ENCODE data around the gene MAP3K12. TPM values are rescaled to one million over a fixed set of nuclear protein-coding genes. Genes with fewer than 3 reads are reported as not detected.

MAP3K12 gene
- total RNA-seq, 1 donor from 2014 or later = 31.6 TPM

GRCh38 chr12:53506881-53507602 is 7.8 kb upstream of the MAP3K12 start, which contains the start of gene NPFF:
Gene NPFF (minus strand): TSS chr12:53507484. CDS start chr12:53507474, 10 bp downstream.
- TF ChIP-seq CTCF (conservative IDR thresholded peaks at IDR 0.05) = no peak
- Mint-ChIP-seq H3K27me3 (no peaks in the 10 kb centered on the region), H3K36me3 (no peaks in the 10 kb centered on the region), H3K4me1 (ENCODE audit: unreplicated experiment) (peaks cover 6% of the 10 kb centered on the region), H3K27ac (no peak within 1 kb of the TSS), H3K4me3 (no peak within 1 kb of the TSS), H3K9me3 (no peaks in the 10 kb centered on the region)
- no peak for DNase-seq (ENCODE audit: extremely low spot score, unreplicated experiment)

- no peak overlapping the region for H3K27ac Mint-ChIP-seq
- peaks cover 11% of the 10 kb centered on the region for H3K4me1 Mint-ChIP-seq (ENCODE audit: unreplicated experiment)
- no peak overlapping the region for H3K4me3 Mint-ChIP-seq
- no peak for DNase-seq (ENCODE audit: extremely low spot score, unreplicated experiment)
- H3K36me3 Mint-ChIP-seq = no peaks in the 10 kb centered on the region
- H3K27me3 Mint-ChIP-seq = no peaks in the 10 kb centered on the region
- no peaks in the 10 kb centered on the region for H3K9me3 Mint-ChIP-seq
- TF ChIP-seq CTCF (conservative IDR thresholded peaks at IDR 0.05) = no peak
Measured at GRCh38 chr12:53506450-53506785, 7.2 kb upstream of the MAP3K12 start.

- peak overlapping the region; percentile 48 for H3K27ac Mint-ChIP-seq
- TF ChIP-seq CTCF (conservative IDR thresholded peaks at IDR 0.05) = no peak
- H3K9me3 Mint-ChIP-seq = no peaks in the 10 kb centered on the region
- no peaks in the 10 kb centered on the region for H3K27me3 Mint-ChIP-seq
- H3K4me3 Mint-ChIP-seq = no peak overlapping the region
- peaks cover 11% of the 10 kb centered on the region for H3K4me1 Mint-ChIP-seq (ENCODE audit: unreplicated experiment)
- no peak for DNase-seq (ENCODE audit: extremely low spot score, unreplicated experiment)
- no peaks in the 10 kb centered on the region for H3K36me3 Mint-ChIP-seq
Measured at GRCh38 chr12:53505555-53506449, 6.5 kb upstream of the MAP3K12 start.

- no peak overlapping the region for H3K4me3 Mint-ChIP-seq
- peaks cover 13% of the 10 kb centered on the region for H3K4me1 Mint-ChIP-seq (ENCODE audit: unreplicated experiment)
- peak overlapping the region; percentile 74 for H3K27ac Mint-ChIP-seq
- no peaks in the 10 kb centered on the region for H3K36me3 Mint-ChIP-seq
- no peak for TF ChIP-seq CTCF (conservative IDR thresholded peaks at IDR 0.05)
- no peaks in the 10 kb centered on the region for H3K27me3 Mint-ChIP-seq
- H3K9me3 Mint-ChIP-seq = no peaks in the 10 kb centered on the region
- DNase-seq (ENCODE audit: extremely low spot score, unreplicated experiment) = no peak
Measured at GRCh38 chr12:53505086-53505485, 5.8 kb upstream of the MAP3K12 start.

- H3K4me1 Mint-ChIP-seq (ENCODE audit: unreplicated experiment) = peaks cover 17% of the 10 kb centered on the region
- H3K36me3 Mint-ChIP-seq = no peaks in the 10 kb centered on the region
- DNase-seq (ENCODE audit: extremely low spot score, unreplicated experiment) = no peak
- H3K4me3 Mint-ChIP-seq = peak overlapping the region; percentile 36
- peak overlapping the region; percentile 74 for H3K27ac Mint-ChIP-seq
- no peaks in the 10 kb centered on the region for H3K27me3 Mint-ChIP-seq
- TF ChIP-seq CTCF (conservative IDR thresholded peaks at IDR 0.05) = no peak
- H3K9me3 Mint-ChIP-seq = no peaks in the 10 kb centered on the region
Measured at GRCh38 chr12:53504004-53504920, 5.0 kb upstream of the MAP3K12 start.

All from type B pancreatic cell (in vitro differentiated cells).